Body of pancreas (tissue), 4 donors: Measurements from ENCODE around the gene P3H3. TPM values are rescaled to one million over a fixed set of nuclear protein-coding genes. Genes with fewer than 3 reads are reported as not detected.

Experiments
- ATAC-seq: fragments of 150-250 bp; one replicate; pipeline ENCODE4 v1.9.1; 2016
- DNase-seq, 4 donors: peaks; one replicate each; pipeline ENCODE4 v3.0.0-alpha.2; 2019
- H3K27ac ChIP-seq, 4 donors: fragments of 200-600 bp; sonication (generic); 1 replicate in 3 of 4; 2 replicates in 1 of 4; pipeline versions ENCODE4 v1.5.1 to v1.6.1; 2016 to 2019; ENCODE audit warnings: mild to moderate bottlenecking in 1 of 4, mixed read lengths in 1 of 4, moderate library complexity in 1 of 4
- H3K27me3 ChIP-seq, 2 donors: fragments of 200-600 bp; sonication (generic); one replicate each; pipeline ENCODE4 v1.6.0; 2016; ENCODE audit warnings: mild to moderate bottlenecking in 1 of 2
- H3K36me3 ChIP-seq, 2 donors: fragments of 200-600 bp; sonication (generic); replicated peaks in 1 of 2; 2 replicates each; pipeline ENCODE4 v1.5.1; 2016; ENCODE audit warnings: low read depth in 2 of 2; ENCODE audit not compliant: insufficient read depth in 1 of 2
- H3K4me1 ChIP-seq: fragments of 200-600 bp; sonication (generic); one replicate; pipeline ENCODE4 v1.6.0; 2016
- H3K4me3 ChIP-seq, 2 donors: fragments of 200-600 bp; sonication (generic); 1 replicate in 1 of 2; 2 replicates in 1 of 2; pipeline ENCODE4 v1.5.1; 2016 to 2019
- H3K9me3 ChIP-seq, 3 donors: fragments of 200-600 bp; sonication (generic); 1 replicate in 2 of 3; 2 replicates in 1 of 3; pipeline ENCODE4 v1.5.1; 2016
- POLR2A ChIP-seq, 3 donors: fragments of 450-650 bp; IDR thresholded peaks; one replicate each; pipeline ENCODE4 v1.6.1; 2016; ENCODE audit warnings: antibody characterized with exemption in 3 of 3, mild to moderate bottlenecking in 2 of 3
- WGBS, 2 donors: methylation state at CpG; one replicate each; pipeline ENCODE4 v1.1.5; 2017; 5-methylcytosine and 5-hydroxymethylcytosine counted together
- intact Hi-C: fragments of 100-400 bp; cut with DNase I; formaldehyde crosslinking; loops from one replicate; pipeline ENCODE4 v1.15.1; 2023
- total RNA-seq, 2 donors: library from RNA; depleted of rRNA; stranded (reverse); fragments of >200 nt; gene quantifications; one replicate each; pipeline ENCODE4 v1.1.0, GENCODE V29; 2016
- TF ChIP-seq, protein P1 (sequence below), 7 experiments: fragments of 450-650 bp in 4 of 7; fragments of 200-600 bp in 3 of 7; sonication (generic) in 3 of 7; IDR thresholded peaks; one replicate each; pipeline ENCODE4 v1.5.1; 2016 to 2019; ENCODE audit warnings: antibody characterized with exemption in 7 of 7

The P3H3 gene
- total RNA-seq, 2 donors from 2014 or later = 17.6 to 43.2 TPM

DNA sequence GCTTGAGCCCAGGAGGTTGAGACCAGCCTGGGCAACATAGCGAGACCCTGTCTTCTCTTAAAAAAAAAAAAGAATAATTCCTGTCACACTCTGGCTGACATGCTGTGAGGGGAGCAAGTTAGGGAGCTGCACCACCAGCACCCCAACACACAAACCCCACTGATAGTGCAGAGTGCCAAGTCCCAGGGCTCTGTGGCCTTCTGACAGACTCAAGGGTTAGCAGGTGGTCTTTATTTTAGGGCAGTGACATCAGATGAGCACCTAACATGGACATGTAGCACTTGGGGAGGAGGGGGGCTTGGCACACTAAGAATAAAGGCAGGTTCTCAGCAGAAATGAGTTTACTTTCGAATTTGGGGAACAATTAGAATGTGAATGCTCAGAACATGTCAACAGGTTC, 30.6 kb downstream of the P3H3 start:
- no peak overlapping the region for H3K27ac ChIP-seq
- TF ChIP-seq POLR2A (IDR thresholded peaks at IDR 0.05) = no peak
- TF ChIP-seq, protein P1, sequence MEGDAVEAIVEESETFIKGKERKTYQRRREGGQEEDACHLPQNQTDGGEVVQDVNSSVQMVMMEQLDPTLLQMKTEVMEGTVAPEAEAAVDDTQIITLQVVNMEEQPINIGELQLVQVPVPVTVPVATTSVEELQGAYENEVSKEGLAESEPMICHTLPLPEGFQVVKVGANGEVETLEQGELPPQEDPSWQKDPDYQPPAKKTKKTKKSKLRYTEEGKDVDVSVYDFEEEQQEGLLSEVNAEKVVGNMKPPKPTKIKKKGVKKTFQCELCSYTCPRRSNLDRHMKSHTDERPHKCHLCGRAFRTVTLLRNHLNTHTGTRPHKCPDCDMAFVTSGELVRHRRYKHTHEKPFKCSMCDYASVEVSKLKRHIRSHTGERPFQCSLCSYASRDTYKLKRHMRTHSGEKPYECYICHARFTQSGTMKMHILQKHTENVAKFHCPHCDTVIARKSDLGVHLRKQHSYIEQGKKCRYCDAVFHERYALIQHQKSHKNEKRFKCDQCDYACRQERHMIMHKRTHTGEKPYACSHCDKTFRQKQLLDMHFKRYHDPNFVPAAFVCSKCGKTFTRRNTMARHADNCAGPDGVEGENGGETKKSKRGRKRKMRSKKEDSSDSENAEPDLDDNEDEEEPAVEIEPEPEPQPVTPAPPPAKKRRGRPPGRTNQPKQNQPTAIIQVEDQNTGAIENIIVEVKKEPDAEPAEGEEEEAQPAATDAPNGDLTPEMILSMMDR (IDR thresholded peaks at IDR 0.05) = no peak
- WGBS, 2 donors = 80 to 89% methylated on average over 2 of the region's 2 CpGs
- intact Hi-C loops = no loop called here
- no peak for ATAC-seq
- H3K36me3 ChIP-seq = peaks cover 16 to 37% of the 10 kb centered on the region in 2 donors
- no peaks in the 10 kb centered on the region for H3K27me3 ChIP-seq
- no peaks in the 10 kb centered on the region for H3K9me3 ChIP-seq
- no peak overlapping the region for H3K4me3 ChIP-seq
- H3K4me1 ChIP-seq = peaks cover 5% of the 10 kb centered on the region
- DNase-seq = no peak

DNA sequence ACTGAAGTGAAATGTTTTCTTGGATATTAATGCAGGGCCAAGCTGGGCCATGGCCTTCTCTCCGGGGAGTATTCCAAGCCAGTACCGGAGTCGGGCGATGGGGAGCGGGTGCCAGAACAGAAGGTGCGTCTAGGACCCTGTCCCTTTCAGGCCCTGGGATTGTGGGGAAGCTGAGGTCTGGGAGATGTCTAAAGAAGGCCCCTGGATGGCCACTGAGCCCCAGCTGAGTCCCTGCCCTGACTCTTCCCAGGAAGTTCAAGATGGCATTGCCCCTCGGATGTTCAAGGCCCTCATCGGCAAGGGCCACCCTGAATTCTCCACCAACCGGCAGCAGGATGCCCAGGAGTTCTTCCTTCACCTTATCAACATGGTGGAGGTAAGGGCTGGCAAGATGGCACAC, 31.9 kb downstream of the P3H3 start:
- no peak for ATAC-seq
- intact Hi-C loops = no loop called here

DNA sequence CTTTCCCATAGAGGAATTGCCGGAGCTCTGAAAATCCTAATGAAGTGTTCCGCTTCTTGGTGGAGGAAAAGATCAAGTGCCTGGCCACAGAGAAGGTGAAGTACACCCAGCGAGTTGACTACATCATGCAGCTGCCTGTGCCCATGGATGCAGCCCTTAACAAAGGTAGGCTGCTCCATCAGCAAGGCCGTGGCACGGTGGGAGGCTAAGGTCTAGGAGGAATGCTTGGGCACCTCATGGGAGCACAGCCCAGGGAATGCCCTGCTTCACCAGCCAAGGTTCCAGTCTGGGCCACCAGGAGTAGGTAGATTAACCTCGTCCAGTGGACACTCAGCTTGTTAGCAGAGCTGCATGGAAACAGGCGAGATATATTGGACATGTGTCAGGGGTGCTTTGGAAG, 32.7 kb downstream of the P3H3 start:
- ATAC-seq (no peak), DNase-seq (no peak)
- TF ChIP-seq, protein P1 (IDR thresholded peaks at IDR 0.05) = no peak
- TF ChIP-seq POLR2A (IDR thresholded peaks at IDR 0.05) = no peak
- H3K27me3 ChIP-seq = no peaks in the 10 kb centered on the region
- peaks cover 15 to 36% of the 10 kb centered on the region in 2 donors for H3K36me3 ChIP-seq
- no peaks in the 10 kb centered on the region for H3K4me1 ChIP-seq
- WGBS, 2 donors = 91 to 94% methylated on average over 6 to 7 of the region's 7 CpGs
- no peaks in the 10 kb centered on the region for H3K9me3 ChIP-seq
- no peak overlapping the region for H3K4me3 ChIP-seq
- H3K27ac ChIP-seq = no peak overlapping the region
- intact Hi-C loops = no loop called here

More for the DNA sequence above, 31.9 kb downstream of the P3H3 start:
- no peak overlapping the region for H3K27ac ChIP-seq
- no peak for TF ChIP-seq POLR2A (IDR thresholded peaks at IDR 0.05)
- TF ChIP-seq, protein P1 (IDR thresholded peaks at IDR 0.05) = no peak
- no peaks in the 10 kb centered on the region for H3K27me3 ChIP-seq
- no peak overlapping the region for H3K4me3 ChIP-seq
- H3K4me1 ChIP-seq = no peaks in the 10 kb centered on the region
- H3K9me3 ChIP-seq = no peaks in the 10 kb centered on the region
- DNase-seq = no peak
- H3K36me3 ChIP-seq = peaks cover 16 to 39% of the 10 kb centered on the region in 2 donors
- 93 to 95% methylated on average over 8 of the region's 9 CpGs for WGBS, 2 donors

DNA sequence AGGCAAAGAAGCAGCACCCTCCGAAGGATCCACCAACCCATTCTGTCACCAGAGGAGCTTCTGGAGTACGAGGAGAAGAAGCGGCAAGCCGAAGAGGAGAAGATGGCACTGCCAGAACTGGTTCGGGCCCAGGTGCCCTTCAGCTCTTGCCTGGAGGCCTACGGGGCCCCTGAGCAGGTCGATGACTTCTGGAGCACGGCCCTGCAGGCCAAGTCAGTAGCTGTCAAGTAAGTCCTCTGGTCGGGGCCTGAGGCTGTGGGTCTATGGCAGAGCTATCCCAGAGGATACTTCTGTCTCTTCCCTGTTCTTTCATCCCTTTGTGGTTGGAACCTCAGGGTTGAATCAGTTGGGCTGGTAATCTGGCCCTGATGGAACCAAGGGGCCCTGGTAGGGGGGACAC, 33.2 kb downstream of the P3H3 start:
- no peaks in the 10 kb centered on the region for H3K4me1 ChIP-seq
- H3K27ac ChIP-seq = no peak overlapping the region
- H3K4me3 ChIP-seq = no peak overlapping the region
- intact Hi-C loops = no loop called here
- no peaks in the 10 kb centered on the region for H3K9me3 ChIP-seq
- 89 to 92% methylated on average over 7 to 9 of the region's 9 CpGs for WGBS, 2 donors
- peaks cover 11 to 33% of the 10 kb centered on the region in 2 donors for H3K36me3 ChIP-seq
- no peaks in the 10 kb centered on the region for H3K27me3 ChIP-seq
- TF ChIP-seq, protein P1 (IDR thresholded peaks at IDR 0.05) = no peak
- no peak for TF ChIP-seq POLR2A (IDR thresholded peaks at IDR 0.05)
- DNase-seq = no peak
- no peak for ATAC-seq

DNA sequence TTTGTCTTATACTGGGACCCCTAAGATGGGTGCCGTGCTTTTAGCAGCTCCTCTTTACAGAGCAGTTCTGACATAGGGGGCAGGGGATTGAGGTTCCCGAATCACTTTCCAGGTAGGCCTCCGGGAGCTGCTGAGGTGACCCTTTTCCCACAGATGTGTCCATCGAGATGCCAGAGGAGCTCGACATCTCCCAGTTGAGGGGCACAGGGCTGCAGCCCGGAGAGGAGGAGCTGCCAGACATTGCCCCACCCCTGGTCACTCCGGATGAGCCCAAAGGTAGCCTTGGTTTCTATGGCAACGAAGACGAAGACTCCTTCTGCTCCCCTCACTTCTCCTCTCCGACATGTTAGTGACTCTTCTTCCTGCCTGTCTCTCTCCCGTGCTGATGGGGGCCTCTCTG, 34.8 kb downstream of the P3H3 start:
- no peak overlapping the region for H3K4me3 ChIP-seq
- peaks cover 6% of the 10 kb centered on the region for H3K4me1 ChIP-seq
- no peak overlapping the region for H3K27ac ChIP-seq
- intact Hi-C loops = no loop called here
- H3K9me3 ChIP-seq = no peaks in the 10 kb centered on the region
- no peaks in the 10 kb centered on the region for H3K27me3 ChIP-seq
- WGBS, 2 donors = 90 to 92% methylated on average over 7 to 11 of the region's 11 CpGs
- no peak for ATAC-seq
- peaks cover 5 to 33% of the 10 kb centered on the region in 2 donors for H3K36me3 ChIP-seq
- TF ChIP-seq, protein P1 (IDR thresholded peaks at IDR 0.05) = no peak
- no peak for TF ChIP-seq POLR2A (IDR thresholded peaks at IDR 0.05)
- DNase-seq = no peak
